IPS-15b (cell line): ENCODE data around the gene UBA6.

ENCODE experiments used
- H3K27me3 ChIP-seq: one replicate; pipeline ENCODE4 v1.6.1; 2013; ENCODE audit warnings: low read length; ENCODE audit not compliant: control insufficient read depth, insufficient read depth
- H3K36me3 ChIP-seq: one replicate; pipeline ENCODE4 v1.6.1; 2013; ENCODE audit warnings: low read length; ENCODE audit not compliant: control insufficient read depth, insufficient read depth
- H3K4me1 ChIP-seq: one replicate; pipeline ENCODE4 v1.6.1; 2013; ENCODE audit warnings: mild to moderate bottlenecking, low read length; ENCODE audit not compliant: control insufficient read depth, insufficient read depth
- H3K4me3 ChIP-seq: one replicate; pipeline ENCODE4 v1.5.1; 2013; ENCODE audit warnings: low read depth, low read length
- H3K9ac ChIP-seq: one replicate; pipeline ENCODE4 v1.6.1; 2013; ENCODE audit warnings: low read depth, mild to moderate bottlenecking, low read length
- H3K9me3 ChIP-seq: one replicate; pipeline ENCODE4 v1.6.1; 2013; ENCODE audit warnings: mild to moderate bottlenecking, low read length; ENCODE audit not compliant: control insufficient read depth, insufficient read depth

UBA6 gene

DNA sequence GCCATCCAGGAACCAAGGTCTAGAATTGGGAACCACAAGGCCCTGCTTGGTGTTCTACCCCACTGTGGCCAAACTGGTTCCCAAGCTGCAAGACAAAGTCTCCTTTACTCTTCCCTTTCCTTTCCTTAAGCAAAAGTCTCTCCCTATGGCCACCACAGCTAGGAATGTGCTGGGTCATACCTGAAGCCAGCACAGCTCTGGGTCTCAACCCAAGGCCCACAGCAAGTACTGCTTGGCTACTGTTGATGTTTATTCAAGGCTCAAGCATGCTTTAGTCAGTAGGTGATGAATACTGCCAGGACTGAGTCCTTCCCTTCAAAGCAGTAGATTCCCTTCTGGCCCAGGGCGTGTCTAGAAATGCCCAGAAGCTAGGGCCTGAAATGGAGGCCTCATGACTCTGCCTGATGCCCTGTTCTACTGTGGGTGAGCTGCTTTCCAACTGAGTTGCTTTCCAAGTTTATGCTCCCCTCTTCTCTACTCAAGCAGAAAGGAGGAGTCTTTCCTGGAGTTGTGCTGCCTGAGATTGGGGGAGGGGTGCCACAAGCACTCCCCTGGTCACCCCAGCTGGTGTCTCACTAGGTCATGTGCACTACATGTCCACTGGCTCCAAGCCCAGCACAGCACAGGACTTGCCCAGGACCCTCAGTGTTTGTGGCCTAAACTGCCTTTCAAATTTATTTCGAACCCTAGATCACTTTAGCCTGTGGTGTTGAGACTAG is 97.5 kb downstream of the UBA6 start:
- Histone ChIP-seq H3K9ac (no peak overlapping the region), H3K9me3 (no peaks in the 10 kb centered on the region)

DNA sequence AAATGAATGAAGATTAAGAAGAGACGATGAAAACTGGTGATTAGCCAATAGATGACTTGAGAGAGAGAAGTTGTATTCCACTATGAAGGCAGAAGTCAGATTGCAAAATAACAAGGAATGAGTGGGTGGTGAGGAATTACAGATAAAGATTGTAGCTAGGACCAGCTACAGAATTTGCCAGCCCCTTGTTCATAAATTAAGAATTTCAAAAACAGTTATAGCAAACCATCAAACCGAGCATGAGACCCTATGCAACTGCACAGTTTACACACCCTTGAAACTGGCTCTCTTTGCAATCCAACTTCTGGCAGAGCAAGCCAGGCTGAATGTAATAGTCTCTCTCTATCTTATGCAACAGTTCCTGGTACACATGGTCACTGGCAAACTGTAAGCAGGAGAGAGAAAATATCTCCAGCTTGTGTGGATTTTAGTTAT is 107.2 kb downstream of the UBA6 start:
- Histone ChIP-seq H3K4me3 (no peak overlapping the region), H3K36me3 (no peaks in the 10 kb centered on the region), H3K9me3 (peaks cover 6% of the 10 kb centered on the region), H3K9ac (no peak overlapping the region), H3K4me1 (no peaks in the 10 kb centered on the region), H3K27me3 (no peaks in the 10 kb centered on the region)

More for the DNA sequence above, 97.5 kb downstream of the UBA6 start:
- no peak overlapping the region for H3K4me3 ChIP-seq
- no peaks in the 10 kb centered on the region for H3K27me3 ChIP-seq
- no peaks in the 10 kb centered on the region for H3K36me3 ChIP-seq
- no peaks in the 10 kb centered on the region for H3K4me1 ChIP-seq

DNA sequence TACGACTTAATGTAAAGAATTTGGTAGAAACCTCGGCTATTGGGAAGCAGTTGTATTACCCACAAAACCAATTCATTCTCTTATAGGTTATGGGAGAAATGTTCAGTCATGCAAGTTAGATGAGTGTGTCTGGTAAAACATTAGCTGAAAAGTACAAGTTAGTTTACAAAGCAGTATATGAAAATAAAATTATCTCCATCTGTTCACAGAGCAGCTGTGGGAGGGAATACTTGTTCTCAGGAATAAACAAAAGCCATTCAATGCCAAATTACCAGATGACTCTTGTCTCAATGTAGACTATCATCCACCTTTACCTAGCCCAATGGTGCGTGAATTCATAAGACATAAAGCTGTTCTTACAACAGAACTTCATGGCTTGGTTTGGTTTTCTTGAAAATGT is 113.8 kb downstream of the UBA6 start:
- no peak overlapping the region for H3K9ac ChIP-seq
- H3K4me3 ChIP-seq: no peak overlapping the region
- no peaks in the 10 kb centered on the region for H3K4me1 ChIP-seq
- H3K9me3 ChIP-seq: no peaks in the 10 kb centered on the region
- H3K27me3 ChIP-seq: no peaks in the 10 kb centered on the region
- H3K36me3 ChIP-seq: no peaks in the 10 kb centered on the region

DNA sequence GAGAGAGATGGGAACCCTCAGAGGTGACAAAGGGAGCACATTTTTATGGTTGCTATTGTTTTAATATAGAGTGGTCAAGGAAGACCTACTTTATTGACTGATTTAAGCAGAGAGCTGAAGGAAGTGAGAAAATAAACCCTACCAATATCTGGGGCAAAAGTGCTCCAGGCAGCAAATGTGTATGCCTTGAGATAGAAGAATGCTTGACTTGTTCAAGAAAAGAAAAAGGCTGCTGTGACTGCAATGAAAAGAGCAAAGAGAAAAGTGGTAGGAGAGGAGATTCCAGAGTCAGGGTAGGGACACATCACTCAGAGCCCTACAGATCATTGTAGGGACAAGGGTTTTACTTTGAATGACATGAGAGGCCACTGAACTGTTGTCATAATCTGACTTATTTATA is 116.5 kb downstream of the UBA6 start:
- H3K27me3 ChIP-seq: no peaks in the 10 kb centered on the region
- no peaks in the 10 kb centered on the region for H3K9me3 ChIP-seq
- no peak overlapping the region for H3K4me3 ChIP-seq
- no peaks in the 10 kb centered on the region for H3K4me1 ChIP-seq
- H3K9ac ChIP-seq: no peak overlapping the region
- no peaks in the 10 kb centered on the region for H3K36me3 ChIP-seq

DNA sequence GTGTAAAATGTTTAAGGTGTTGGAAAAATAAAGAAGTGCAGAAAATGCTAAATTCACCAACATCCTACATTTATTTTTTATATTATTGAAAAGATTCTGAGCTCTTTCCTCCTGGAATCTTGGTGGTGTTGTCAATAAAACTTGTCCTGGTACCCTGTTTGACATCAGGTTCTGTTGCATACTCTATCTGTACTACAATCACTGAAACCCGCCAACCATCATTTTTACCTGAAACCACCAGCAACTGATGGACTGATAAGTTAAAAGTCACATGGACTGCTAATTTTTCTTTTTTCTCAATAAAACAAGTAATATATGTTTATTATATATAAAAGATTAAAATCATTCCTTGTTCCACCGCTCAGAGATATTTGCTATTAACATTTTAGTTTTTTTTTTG is 119.0 kb downstream of the UBA6 start:
- H3K9me3 ChIP-seq: no peaks in the 10 kb centered on the region
- H3K4me1 ChIP-seq: no peaks in the 10 kb centered on the region
- no peaks in the 10 kb centered on the region for H3K27me3 ChIP-seq
- no peaks in the 10 kb centered on the region for H3K36me3 ChIP-seq
- no peak overlapping the region for H3K9ac ChIP-seq
- H3K4me3 ChIP-seq: no peak overlapping the region

DNA sequence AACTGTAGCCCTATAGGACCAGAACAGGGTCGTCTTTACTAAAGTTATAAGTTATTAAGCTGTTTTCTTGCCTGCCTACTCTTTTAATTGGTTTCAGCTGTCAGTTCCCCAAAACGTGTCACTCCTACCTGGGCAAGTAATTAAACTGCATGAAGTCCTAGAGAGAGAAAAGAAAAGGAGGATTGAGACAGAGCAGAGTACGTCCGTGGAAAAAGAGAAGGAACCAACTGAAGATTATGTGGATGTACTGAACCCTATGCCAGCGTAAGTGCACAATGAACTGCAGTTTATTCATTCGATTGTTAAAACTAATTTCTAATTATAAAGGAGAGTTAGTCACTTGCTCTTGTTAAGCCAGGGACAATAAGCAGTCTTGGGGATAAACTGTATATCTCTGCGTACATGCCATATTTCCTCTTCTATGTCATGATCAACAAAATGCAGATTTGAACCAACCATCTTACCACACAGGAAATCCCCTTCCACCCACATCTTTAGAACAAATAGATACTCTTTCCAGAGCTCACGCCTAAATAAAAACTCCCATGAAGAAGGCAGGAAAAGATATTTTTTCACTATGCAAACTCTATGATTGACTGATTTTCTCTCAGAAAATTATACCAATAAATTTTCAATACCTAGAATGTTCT is 119.6 kb downstream of the UBA6 start:
- no peaks in the 10 kb centered on the region for H3K4me1 ChIP-seq

DNA sequence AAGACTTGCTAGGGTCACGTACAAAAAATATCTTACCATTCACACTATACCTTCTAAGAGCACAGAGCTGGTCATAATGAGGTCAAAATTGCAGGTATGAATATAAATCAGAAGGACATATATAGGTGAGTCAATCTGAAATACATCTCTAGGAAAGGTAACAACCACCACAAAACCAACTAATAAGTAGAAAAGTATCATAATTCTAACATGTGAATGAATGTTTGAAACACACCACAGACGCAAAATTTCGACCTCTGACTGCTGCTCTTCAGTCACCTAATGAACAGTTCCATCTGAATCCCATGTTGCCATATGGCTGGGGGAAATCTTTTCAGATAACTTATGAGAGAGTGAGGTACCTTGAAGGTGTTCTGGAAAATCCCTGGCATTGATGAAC is 120.4 kb downstream of the UBA6 start:
- no peaks in the 10 kb centered on the region for H3K9me3 ChIP-seq
- no peak overlapping the region for H3K4me3 ChIP-seq
- H3K4me1 ChIP-seq: peaks cover 2% of the 10 kb centered on the region
- H3K9ac ChIP-seq: no peak overlapping the region
- no peaks in the 10 kb centered on the region for H3K27me3 ChIP-seq
- no peaks in the 10 kb centered on the region for H3K36me3 ChIP-seq

More for the DNA sequence above, 119.6 kb downstream of the UBA6 start:
- no peaks in the 10 kb centered on the region for H3K9me3 ChIP-seq
- no peak overlapping the region for H3K9ac ChIP-seq
- no peaks in the 10 kb centered on the region for H3K27me3 ChIP-seq
- no peaks in the 10 kb centered on the region for H3K36me3 ChIP-seq
- H3K4me3 ChIP-seq: no peak overlapping the region

DNA sequence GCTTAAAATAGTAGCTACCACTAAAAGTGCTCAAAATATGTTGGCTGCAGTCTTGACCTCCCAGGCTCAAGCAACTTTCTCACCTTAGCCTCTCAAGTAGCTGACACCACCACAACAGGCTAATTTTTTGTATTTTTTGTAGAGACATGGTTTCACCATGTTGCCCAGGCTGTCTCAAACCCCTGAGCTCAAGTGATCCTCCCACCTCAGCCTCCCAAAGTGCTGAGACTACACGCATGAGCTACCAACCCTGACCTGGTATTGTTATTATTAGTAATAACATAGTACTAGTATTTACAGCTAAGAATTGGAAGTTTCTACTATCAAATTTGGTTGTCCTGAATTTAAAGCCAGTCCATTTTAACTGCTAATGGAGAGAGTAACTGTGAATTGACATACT is 124.4 kb downstream of the UBA6 start:
- no peak overlapping the region for H3K4me3 ChIP-seq
- H3K4me1 ChIP-seq: peaks cover 8% of the 10 kb centered on the region
- no peak overlapping the region for H3K9ac ChIP-seq

DNA sequence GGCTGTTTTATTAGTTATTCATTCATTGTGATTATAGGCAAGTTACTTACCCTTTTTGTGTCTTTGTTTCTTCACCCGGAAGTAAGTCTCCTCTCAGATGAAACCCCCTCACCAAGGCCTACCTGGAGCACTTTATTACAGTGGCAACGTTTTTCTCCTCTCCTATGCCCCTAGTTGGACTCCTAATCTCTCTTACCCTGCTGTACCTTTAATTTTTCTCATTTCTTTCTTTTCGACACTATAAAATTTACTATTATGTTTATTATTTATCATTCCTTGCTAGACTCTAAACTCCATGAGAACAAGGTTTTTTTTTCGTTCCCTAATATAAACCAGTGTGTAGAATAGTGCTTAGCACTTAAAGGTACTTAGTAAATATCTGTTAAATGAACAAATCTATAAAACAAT is 124.9 kb downstream of the UBA6 start:
- Histone ChIP-seq H3K4me3 (no peak overlapping the region), H3K4me1 (peaks cover 8% of the 10 kb centered on the region)

More for the DNA sequence above, 124.4 kb downstream of the UBA6 start:
- Histone ChIP-seq H3K36me3 (no peaks in the 10 kb centered on the region), H3K27me3 (no peaks in the 10 kb centered on the region), H3K9me3 (no peaks in the 10 kb centered on the region)

DNA sequence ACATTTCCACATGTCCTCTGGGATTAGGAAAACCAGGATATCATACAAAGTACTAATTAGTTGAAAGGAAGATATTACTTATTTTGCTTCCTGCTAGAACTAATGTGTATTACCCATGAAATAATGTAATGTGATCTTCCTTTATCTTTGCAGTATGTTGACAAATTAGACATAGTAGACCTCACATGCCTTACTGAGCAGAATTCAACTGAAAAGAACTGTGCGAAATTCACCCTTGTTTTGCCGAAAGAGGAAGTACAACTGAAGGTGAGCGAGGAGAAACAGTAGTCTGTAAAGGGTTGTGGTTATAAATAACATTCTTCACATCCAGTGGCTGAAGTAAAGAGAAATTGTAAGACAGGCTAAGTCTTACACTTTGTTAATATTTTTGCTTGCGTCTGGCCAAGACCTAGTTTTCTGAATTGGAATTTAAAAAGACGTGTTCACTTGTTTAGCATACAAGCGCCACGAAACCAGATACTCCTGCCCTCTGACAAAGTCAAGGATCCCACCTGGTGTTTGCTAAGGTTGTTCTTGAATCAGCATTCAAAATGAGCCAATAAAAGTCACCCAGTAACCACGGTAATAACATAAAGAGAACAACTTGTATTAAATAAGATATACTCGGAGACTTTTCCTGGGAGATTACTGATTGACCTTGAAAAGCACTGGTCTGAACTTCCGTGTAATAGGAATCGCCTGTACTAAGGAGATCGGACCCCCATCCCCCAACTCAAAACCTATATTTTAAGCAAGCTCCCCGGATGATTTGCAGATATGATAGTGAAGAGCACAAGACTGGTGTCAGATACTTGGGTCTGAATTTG is 125.5 kb downstream of the UBA6 start:
- Histone ChIP-seq H3K36me3 (no peaks in the 10 kb centered on the region), H3K9ac (no peak overlapping the region), H3K9me3 (no peaks in the 10 kb centered on the region), H3K4me1 (peaks cover 8% of the 10 kb centered on the region), H3K4me3 (no peak overlapping the region), H3K27me3 (no peaks in the 10 kb centered on the region)

More for the DNA sequence above, 124.9 kb downstream of the UBA6 start:
- Histone ChIP-seq H3K27me3 (no peaks in the 10 kb centered on the region), H3K9me3 (no peaks in the 10 kb centered on the region), H3K9ac (no peak overlapping the region), H3K36me3 (no peaks in the 10 kb centered on the region)

DNA sequence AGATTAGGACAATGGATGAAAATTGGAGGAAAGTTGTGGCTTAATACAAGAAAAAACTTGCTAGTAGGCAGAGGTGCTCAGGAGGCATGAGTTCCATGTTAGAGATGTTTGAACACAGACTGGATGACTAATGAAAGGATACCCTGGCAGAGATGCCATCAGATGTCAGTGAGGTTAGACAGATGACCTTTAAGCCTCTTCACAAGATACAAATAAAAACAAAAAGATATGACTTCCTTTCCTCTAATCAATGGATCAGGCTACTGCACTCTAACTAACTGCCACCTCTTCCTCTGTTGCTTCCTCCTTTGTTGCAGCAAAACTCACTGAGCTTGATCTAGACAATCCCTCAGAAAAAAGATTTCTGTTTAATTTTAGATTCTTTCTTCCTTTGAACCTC is 127.8 kb downstream of the UBA6 start:
- Histone ChIP-seq H3K36me3 (no peaks in the 10 kb centered on the region), H3K4me3 (no peak overlapping the region), H3K9me3 (no peaks in the 10 kb centered on the region)

More for the DNA sequence above, 127.8 kb downstream of the UBA6 start:
- no peaks in the 10 kb centered on the region for H3K27me3 ChIP-seq
- peaks cover 8% of the 10 kb centered on the region for H3K4me1 ChIP-seq
- no peak overlapping the region for H3K9ac ChIP-seq
